HK-2 (cell line): Measurements from ENCODE around the gene KRTAP2-2.
"Not testable (repeated sequence)": the region's sequence is repeated elsewhere in the genome, so short reads cannot be mapped to it uniquely, and the experiment has no call there.

Source experiments
- DNase-seq: peaks from one replicate; pipeline ENCODE4 v3.0.0-alpha.2; 2018; ENCODE audit not compliant: unreplicated experiment

KRTAP2-2 gene

GRCh38 chr17:41065016-41065689 lies 10.1 kb upstream of the KRTAP2-2 start:
- not testable (repeated sequence) for DNase-seq

GRCh38 chr17:41064301-41064700 lies 9.3 kb upstream of the KRTAP2-2 start:
- no peak for DNase-seq

GRCh38 chr17:41063449-41063848 lies 8.4 kb upstream of the KRTAP2-2 start:
- no peak for DNase-seq

GRCh38 chr17:41061964-41062363 lies 6.9 kb upstream of the KRTAP2-2 start:
- no peak for DNase-seq

GRCh38 chr17:41060052-41060604 lies 5.1 kb upstream of the KRTAP2-2 start, which contains the start of gene KRTAP2-3:
KRTAP2-3 (minus strand) TSS chr17:41060114; CDS start chr17:41060050, 64 bp downstream.
- DNase-seq, result peak; percentile 81

- DNase-seq, result not testable (repeated sequence)
Measured at GRCh38 chr17:41059276-41060051, 4.4 kb upstream of the KRTAP2-2 start.

- DNase-seq, result no peak
Measured at GRCh38 chr17:41058741-41059140, 3.7 kb upstream of the KRTAP2-2 start.

GRCh38 chr17:41057547-41057946 lies 2.5 kb upstream of the KRTAP2-2 start:
- no peak for DNase-seq

GRCh38 chr17:41054556-41054955 lies 474 bp downstream of the KRTAP2-2 start:
- DNase-seq, result not testable (repeated sequence)

GRCh38 chr17:41054025-41054424 lies 1.0 kb downstream of the KRTAP2-2 start:
- no peak for DNase-seq

GRCh38 chr17:41052566-41052965 lies 2.5 kb downstream of the KRTAP2-2 start:
- no peak for DNase-seq

GRCh38 chr17:41049110-41049509 lies 5.9 kb downstream of the KRTAP2-2 start:
- no peak for DNase-seq

GRCh38 chr17:41048441-41048840 lies 6.6 kb downstream of the KRTAP2-2 start:
- DNase-seq, result no peak

GRCh38 chr17:41046735-41047465 lies 8.1 kb downstream of the KRTAP2-2 start, which contains the start of gene KRTAP2-1:
KRTAP2-1 (minus strand) TSS chr17:41047316; CDS start chr17:41047267, 49 bp downstream.
- not testable (repeated sequence) for DNase-seq

GRCh38 chr17:41042953-41043352 lies 12.1 kb downstream of the KRTAP2-2 start:
- no peak for DNase-seq

GRCh38 chr17:41040783-41041571 lies 14.1 kb downstream of the KRTAP2-2 start, which contains the start of gene KRTAP1-1:
KRTAP1-1 (minus strand) TSS chr17:41041450; CDS start chr17:41041397, 53 bp downstream.
- not testable (repeated sequence) for DNase-seq

GRCh38 chr17:41037853-41038350 lies 17.1 kb downstream of the KRTAP2-2 start:
- DNase-seq, result no peak

- not testable (repeated sequence) for DNase-seq
Measured at GRCh38 chr17:41034346-41034935, 20.6 kb downstream of the KRTAP2-2 start, which contains the start of gene KRTAP1-3. KRTAP1-3 (minus strand) TSS chr17:41034874; CDS start chr17:41034821, 53 bp downstream.

- DNase-seq, result no peak
Measured at GRCh38 chr17:41029633-41030245, 25.3 kb downstream of the KRTAP2-2 start, which contains the start of gene KRTAP1-4. KRTAP1-4 (minus strand) TSS chr17:41030195; CDS start chr17:41030078, 117 bp downstream.
